SU-DHL-6 (cell line): Measurements from ENCODE around the gene MADCAM1.

Experiments
- H2AFZ ChIP-seq: fragments of 200-600 bp; sonication (generic); 2 replicates; pipeline ENCODE4 v1.6.1; 2014; ENCODE audit warnings: low read depth, mild to moderate bottlenecking, moderate library complexity, mixed read lengths, antibody characterized with exemption, low read length; ENCODE audit not compliant: severe bottlenecking
- H3F3A ChIP-seq: fragments of 200-600 bp; shearing (Covaris generic); 2 replicates; pipeline ENCODE4 v1.6.0; 2016; ENCODE audit warnings: antibody characterized with exemption, mild to moderate bottlenecking; ENCODE audit not compliant: insufficient read depth
- H3K27ac ChIP-seq: fragments of 200-600 bp; sonication (generic); 2 replicates; pipeline ENCODE4 v1.5.1; 2016; ENCODE audit warnings: low read depth, mild to moderate bottlenecking, low read length, moderate library complexity, mixed read lengths
- H3K27me3 ChIP-seq: fragments of 200-600 bp; sonication (generic), shearing (Covaris generic); 2 replicates; pipeline ENCODE4 v1.6.0; 2014; ENCODE audit warnings: mild to moderate bottlenecking, low read length
- H3K36me3 ChIP-seq: fragments of 200-600 bp; sonication (generic); 2 replicates; pipeline ENCODE4 v1.6.1; 2014; ENCODE audit warnings: mild to moderate bottlenecking, low read length, mixed read lengths
- H3K4me2 ChIP-seq: fragments of 300-600, 200-600 bp; shearing (Covaris generic), sonication (generic); 2 replicates; pipeline ENCODE4 v1.6.0; 2014; ENCODE audit warnings: low read length, low read depth, mild to moderate bottlenecking; ENCODE audit not compliant: poor library complexity, severe bottlenecking
- H3K4me3 ChIP-seq: fragments of 200-600 bp; sonication (generic); 2 replicates; pipeline ENCODE4 v1.5.1; 2014; ENCODE audit warnings: antibody characterized with exemption, low read length, mild to moderate bottlenecking, mixed read lengths; ENCODE audit not compliant: insufficient read depth, poor library complexity, severe bottlenecking
- H3K79me2 ChIP-seq: fragments of 200-600 bp; sonication (generic); 2 replicates; pipeline ENCODE4 v1.6.1; 2014; ENCODE audit warnings: mild to moderate bottlenecking, low read length, moderate library complexity; ENCODE audit not compliant: insufficient read depth
- H3K9ac ChIP-seq: fragments of 200-600 bp; sonication (generic); 2 replicates; pipeline ENCODE4 v1.7.0; 2014; ENCODE audit warnings: mild to moderate bottlenecking, low read length
- H3K9me2 ChIP-seq: fragments of 200-600 bp; sonication (generic); replicated peaks from 2 replicates; pipeline ENCODE4 v1.6.1; 2014; ENCODE audit warnings: low read length; ENCODE audit not compliant: insufficient read depth
- H3K9me3 ChIP-seq: fragments of 200-600 bp; sonication (generic); 2 replicates; pipeline ENCODE4 v1.6.1; 2014; ENCODE audit warnings: low read length, mixed read lengths; ENCODE audit not compliant: insufficient read depth
- H4K20me1 ChIP-seq: fragments of 200-600 bp; sonication (generic); 2 replicates; pipeline ENCODE4 v1.6.1; 2014; ENCODE audit warnings: low read depth, mild to moderate bottlenecking, antibody characterized with exemption, low read length, moderate library complexity, mixed read lengths
- EZH2phosphoT487 ChIP-seq: fragments of 200-600 bp; sonication (generic), shearing (Covaris generic); conservative IDR thresholded peaks from 2 replicates; pipeline ENCODE4 v1.6.1; 2018; ENCODE audit warnings: mild to moderate bottlenecking, antibody characterized with exemption, low read length, moderate library complexity, mixed read lengths
- TF ChIP-seq, protein P1 (sequence below): fragments of 200-600 bp; sonication (generic); IDR thresholded peaks from one replicate; pipeline ENCODE4 v1.5.1; 2017; ENCODE audit warnings: antibody characterized with exemption, mild to moderate bottlenecking, low read length, moderate library complexity; ENCODE audit not compliant: insufficient read depth, poor library complexity, severe bottlenecking

Gene MADCAM1

DNA sequence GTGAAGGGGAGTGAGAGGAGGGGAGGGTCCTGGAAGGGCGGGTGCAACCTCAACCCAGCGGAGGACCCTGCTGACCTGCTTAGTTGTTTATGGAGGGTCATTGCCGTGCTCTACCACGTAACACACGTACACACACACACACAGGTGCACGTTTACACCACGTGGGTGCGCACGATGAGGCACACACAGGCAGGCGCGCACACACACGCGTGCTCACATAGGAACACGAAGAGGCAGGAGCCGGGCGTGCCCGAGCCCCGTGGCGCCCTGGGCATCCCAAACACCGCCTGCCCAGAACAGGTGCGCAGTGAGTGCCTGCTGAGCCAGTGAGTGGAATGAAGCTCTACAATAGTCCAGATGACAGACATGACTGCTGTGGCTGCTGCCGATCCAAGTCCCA, 11.2 kb upstream of the MADCAM1 start:
- no peaks in the 10 kb centered on the region for H4K20me1 ChIP-seq
- H3K9me2 ChIP-seq: no peaks in the 10 kb centered on the region
- no peak overlapping the region for H3K4me3 ChIP-seq
- no peak overlapping the region for H3K27ac ChIP-seq
- peaks cover 11% of the 10 kb centered on the region for H3F3A ChIP-seq
- H2AFZ ChIP-seq: no peak overlapping the region
- TF ChIP-seq, protein P1, sequence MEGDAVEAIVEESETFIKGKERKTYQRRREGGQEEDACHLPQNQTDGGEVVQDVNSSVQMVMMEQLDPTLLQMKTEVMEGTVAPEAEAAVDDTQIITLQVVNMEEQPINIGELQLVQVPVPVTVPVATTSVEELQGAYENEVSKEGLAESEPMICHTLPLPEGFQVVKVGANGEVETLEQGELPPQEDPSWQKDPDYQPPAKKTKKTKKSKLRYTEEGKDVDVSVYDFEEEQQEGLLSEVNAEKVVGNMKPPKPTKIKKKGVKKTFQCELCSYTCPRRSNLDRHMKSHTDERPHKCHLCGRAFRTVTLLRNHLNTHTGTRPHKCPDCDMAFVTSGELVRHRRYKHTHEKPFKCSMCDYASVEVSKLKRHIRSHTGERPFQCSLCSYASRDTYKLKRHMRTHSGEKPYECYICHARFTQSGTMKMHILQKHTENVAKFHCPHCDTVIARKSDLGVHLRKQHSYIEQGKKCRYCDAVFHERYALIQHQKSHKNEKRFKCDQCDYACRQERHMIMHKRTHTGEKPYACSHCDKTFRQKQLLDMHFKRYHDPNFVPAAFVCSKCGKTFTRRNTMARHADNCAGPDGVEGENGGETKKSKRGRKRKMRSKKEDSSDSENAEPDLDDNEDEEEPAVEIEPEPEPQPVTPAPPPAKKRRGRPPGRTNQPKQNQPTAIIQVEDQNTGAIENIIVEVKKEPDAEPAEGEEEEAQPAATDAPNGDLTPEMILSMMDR: no peak
- TF ChIP-seq EZH2phosphoT487: no peak
- H3K27me3 ChIP-seq: no peaks in the 10 kb centered on the region
- no peaks in the 10 kb centered on the region for H3K79me2 ChIP-seq
- no peak overlapping the region for H3K4me2 ChIP-seq
- H3K9ac ChIP-seq: no peak overlapping the region
- peaks cover 13% of the 10 kb centered on the region; the same call in 1 of the 2 replicates for H3K9me3 ChIP-seq
- H3K36me3 ChIP-seq: no peaks in the 10 kb centered on the region

DNA sequence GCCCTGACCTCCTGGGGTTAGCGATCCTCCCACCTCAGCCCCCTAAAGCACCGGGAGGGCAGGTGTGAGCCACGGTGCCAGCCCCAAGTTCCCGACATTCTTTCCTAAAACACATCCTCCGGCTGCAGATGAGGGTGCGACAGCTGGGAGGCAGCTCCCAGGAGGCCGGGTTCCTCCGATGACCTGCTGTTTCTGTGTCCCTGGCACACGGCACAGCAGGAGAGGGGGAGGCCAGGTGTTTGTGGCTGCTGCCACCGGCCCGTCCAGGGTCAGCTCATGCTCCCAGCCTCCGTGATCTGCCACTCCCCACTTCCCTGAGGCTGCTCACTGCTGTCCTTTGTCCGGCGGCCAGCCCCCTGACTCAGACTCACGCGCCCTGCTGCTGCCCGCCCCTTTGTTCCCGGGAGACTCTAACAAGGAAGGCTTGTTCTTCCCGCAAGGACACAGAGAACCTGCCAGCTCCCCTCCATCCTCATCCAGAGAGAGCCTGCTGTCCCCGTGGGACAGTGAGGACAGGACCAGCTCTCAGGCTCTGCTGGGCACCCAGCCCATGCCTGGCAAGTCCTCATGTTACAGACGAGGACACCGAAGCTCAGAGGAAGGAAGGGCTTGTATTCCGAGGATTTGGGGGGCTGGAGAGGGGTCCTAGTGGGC, 10.6 kb upstream of the MADCAM1 start:
- H4K20me1 ChIP-seq: no peaks in the 10 kb centered on the region
- peaks cover 10% of the 10 kb centered on the region for H3F3A ChIP-seq
- H3K4me3 ChIP-seq: no peak overlapping the region
- no peak for TF ChIP-seq EZH2phosphoT487
- TF ChIP-seq, protein P1: no peak
- H3K27ac ChIP-seq: no peak overlapping the region
- no peak overlapping the region for H3K9ac ChIP-seq
- H3K27me3 ChIP-seq: no peaks in the 10 kb centered on the region
- no peak overlapping the region for H3K4me2 ChIP-seq
- H2AFZ ChIP-seq: no peak overlapping the region
- peaks cover 7% of the 10 kb centered on the region; the same call in 1 of the 2 replicates for H3K9me3 ChIP-seq
- no peaks in the 10 kb centered on the region for H3K9me2 ChIP-seq
- H3K36me3 ChIP-seq: no peaks in the 10 kb centered on the region
- no peaks in the 10 kb centered on the region for H3K79me2 ChIP-seq

DNA sequence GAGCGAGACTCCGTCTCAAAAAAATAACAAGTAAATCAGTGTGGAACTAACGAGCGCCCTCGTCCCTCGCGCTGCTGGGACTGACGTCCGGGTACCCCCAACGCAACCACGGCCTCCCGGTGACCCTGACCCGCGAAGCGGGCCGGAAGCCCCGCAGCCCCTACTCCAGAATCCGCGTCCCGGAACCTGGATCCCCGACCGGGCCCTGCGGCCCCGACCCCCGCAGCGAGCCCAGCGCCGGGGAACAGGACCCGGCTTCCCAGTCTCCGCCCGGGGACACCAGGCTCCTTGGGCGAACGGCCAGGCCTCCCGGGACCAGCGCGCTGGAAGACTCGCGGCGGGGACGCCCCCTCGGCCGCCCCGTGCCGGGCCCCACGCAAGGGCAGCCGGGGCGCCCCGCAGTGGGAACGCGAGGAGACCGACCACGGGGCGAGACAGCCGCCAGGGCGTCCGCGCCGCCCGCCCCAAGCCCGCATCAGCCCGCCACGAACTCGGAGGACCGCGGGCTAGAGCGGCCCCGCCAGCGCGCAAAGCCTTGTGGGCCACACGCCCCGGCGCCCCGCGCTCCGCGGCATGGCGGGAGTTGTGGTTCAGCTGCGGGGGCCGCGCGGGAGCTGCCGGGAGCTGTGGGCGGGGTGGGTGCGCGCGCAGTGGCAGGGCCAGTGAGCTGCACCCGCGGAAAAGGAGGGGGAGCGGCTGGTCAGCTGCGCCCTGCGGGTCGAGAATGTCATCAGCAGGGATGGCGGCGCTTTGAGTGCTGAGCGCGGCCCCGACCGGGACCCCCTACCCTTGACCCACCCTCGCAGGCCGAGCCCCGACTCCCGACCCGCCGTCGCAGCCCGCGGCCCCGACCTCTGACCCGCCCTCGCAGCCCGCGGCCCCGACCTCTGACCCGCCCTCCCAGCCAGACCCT, 7.5 kb upstream of the MADCAM1 start:
- Histone ChIP-seq H3K9me3 (no peaks in the 10 kb centered on the region), H3K36me3 (no peaks in the 10 kb centered on the region), H3K27me3 (no peaks in the 10 kb centered on the region), H3K9me2 (no peaks in the 10 kb centered on the region), H3K9ac (peak overlapping the region; percentile 90), H3F3A (peaks cover 4% of the 10 kb centered on the region), H3K27ac (peak overlapping the region; percentile 54), H4K20me1 (no peaks in the 10 kb centered on the region), H3K4me3 (peak overlapping the region; percentile 75), H3K79me2 (no peaks in the 10 kb centered on the region), H2AFZ (peak overlapping the region; percentile 79), H3K4me2 (peak overlapping the region; percentile 70)
- TF ChIP-seq, protein P1: no peak
- TF ChIP-seq EZH2phosphoT487: no peak
